Dendritic cell treated with granulocyte-macrophage colony-stimulating factor and Interleukin-4, amounts not matched to agents 40 ng/mL and 50 ng/mL, for 4 days (primary cell): ENCODE data around the gene LYRM1.
A peak's percentile ranks its signal among the peaks of the same experiment; 100 is the strongest.

Experiments
- H3K27ac Mint-ChIP-seq: one replicate; pipeline ENCODE4 v1.8.0; 2022; ENCODE audit warnings: mild to moderate bottlenecking, mixed read lengths
- H3K27me3 Mint-ChIP-seq: one replicate; pipeline ENCODE4 v1.8.0; 2022; ENCODE audit warnings: mild to moderate bottlenecking, mixed read lengths
- H3K36me3 Mint-ChIP-seq: one replicate; pipeline ENCODE4 v1.8.0; 2022; ENCODE audit warnings: low read depth, mixed read lengths
- H3K4me1 Mint-ChIP-seq: one replicate; pipeline ENCODE4 v1.8.0; 2022; ENCODE audit warnings: low read depth, mixed read lengths
- H3K4me3 Mint-ChIP-seq: one replicate; pipeline ENCODE4 v1.8.0; 2022; ENCODE audit warnings: mild to moderate bottlenecking, moderate library complexity, mixed read lengths
- H3K9me3 Mint-ChIP-seq: one replicate; pipeline ENCODE4 v1.8.0; 2022; ENCODE audit warnings: mixed read lengths
- intact Hi-C: fragments of 100-400 bp; cut with micrococcal nuclease; formaldehyde crosslinking; loops from one replicate; pipeline ENCODE4 v1.15.0; 2022

The LYRM1 gene

DNA sequence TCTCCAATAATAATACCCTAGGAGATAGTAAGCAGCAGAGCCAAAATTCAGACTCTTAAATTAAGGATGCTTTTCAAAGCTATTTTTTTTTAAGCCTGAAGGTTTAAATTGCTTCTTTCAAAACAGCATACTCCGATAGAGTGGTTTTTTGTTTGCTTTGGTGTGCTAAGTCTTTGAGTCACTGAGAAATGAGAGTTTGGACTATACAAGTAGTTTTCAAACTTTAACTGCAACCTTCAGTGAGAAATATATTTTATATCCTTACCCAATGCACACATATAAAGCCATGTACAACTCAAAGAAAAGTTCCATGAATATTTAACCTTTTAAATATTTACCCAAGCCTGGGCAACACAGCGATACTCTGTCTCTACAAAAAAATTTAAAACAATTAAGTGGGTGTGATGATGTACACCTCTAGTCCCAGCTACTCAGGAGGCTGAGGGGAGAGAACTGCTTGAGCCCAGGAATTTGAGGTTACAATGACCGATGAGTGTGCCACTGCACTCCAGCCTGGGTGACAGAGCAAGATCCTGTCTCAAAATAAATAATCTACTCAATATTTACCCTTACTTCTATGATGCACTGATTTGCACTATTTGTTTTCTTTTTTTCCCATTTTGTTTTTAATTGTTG, 19.6 kb upstream of the LYRM1 start:
- H3K9me3 Mint-ChIP-seq: no peaks in the 10 kb centered on the region
- H3K4me1 Mint-ChIP-seq: peaks cover 64% of the 10 kb centered on the region
- no peaks in the 10 kb centered on the region for H3K27me3 Mint-ChIP-seq
- H3K36me3 Mint-ChIP-seq: peaks cover 72% of the 10 kb centered on the region
- H3K27ac Mint-ChIP-seq: peak overlapping the region; percentile 51
- intact Hi-C loops: no loop called here
- no peak overlapping the region for H3K4me3 Mint-ChIP-seq

DNA sequence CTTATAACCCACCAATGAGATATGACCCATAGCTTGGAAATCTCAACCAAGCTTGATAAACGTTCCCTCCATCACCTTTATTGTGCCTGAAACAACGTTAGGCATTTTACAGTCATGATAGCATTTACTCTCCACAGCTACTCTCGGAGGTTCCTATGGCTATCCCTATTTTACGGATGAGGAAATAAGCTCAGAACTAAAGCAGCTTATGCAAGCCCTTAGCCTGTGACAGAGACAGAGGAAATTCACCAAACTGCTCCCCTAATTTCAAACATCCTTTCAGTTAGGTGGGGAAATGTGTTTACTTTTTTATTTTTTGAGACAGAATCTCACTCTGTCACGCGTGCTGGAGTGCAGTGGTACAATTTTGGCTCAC, 19.1 kb upstream of the LYRM1 start:
- Mint-ChIP-seq H3K36me3 (peaks cover 72% of the 10 kb centered on the region), H3K4me1 (peaks cover 63% of the 10 kb centered on the region), H3K27me3 (no peaks in the 10 kb centered on the region), H3K4me3 (no peak overlapping the region), H3K27ac (peak overlapping the region; percentile 51), H3K9me3 (no peaks in the 10 kb centered on the region)
- intact Hi-C loops: no loop called here

DNA sequence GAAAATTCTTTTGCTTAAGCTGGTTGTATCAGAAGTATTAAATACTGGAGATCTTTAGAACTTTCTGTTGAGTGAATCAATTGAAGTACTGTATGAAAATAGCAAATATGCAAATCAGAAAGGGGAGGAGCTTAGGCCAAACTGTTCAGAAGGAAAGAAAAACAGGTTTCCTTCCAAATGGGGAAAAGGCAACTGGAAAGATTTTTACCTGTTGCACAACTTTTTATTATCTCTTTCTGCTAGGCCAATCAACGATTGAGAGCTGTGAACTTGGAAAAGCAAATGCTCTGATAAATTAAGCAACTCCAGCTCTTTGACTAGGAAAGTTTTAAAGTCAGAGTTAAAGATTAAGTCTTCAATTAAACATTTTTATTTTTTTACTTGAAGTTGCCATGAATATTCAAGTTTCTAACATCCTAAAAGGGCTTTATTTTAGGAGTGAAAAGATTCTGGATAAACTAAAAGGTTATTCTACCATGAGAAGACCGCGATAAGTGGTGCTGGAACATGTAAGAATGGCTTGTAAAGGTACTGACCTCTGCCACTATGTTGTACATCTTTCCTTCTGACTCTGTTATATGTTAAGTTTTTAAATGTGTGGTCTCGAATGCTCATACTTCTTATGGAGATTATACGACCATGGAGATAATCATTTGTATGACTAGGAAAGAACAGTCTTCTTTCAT, 16.9 kb upstream of the LYRM1 start:
- no peaks in the 10 kb centered on the region for H3K9me3 Mint-ChIP-seq
- H3K27me3 Mint-ChIP-seq: no peaks in the 10 kb centered on the region
- intact Hi-C loops: no loop called here
- H3K27ac Mint-ChIP-seq: no peak overlapping the region
- H3K36me3 Mint-ChIP-seq: peaks cover 61% of the 10 kb centered on the region
- no peak overlapping the region for H3K4me3 Mint-ChIP-seq
- H3K4me1 Mint-ChIP-seq: peaks cover 56% of the 10 kb centered on the region

- H3K27me3 Mint-ChIP-seq: no peaks in the 10 kb centered on the region
- peaks cover 51% of the 10 kb centered on the region for H3K4me1 Mint-ChIP-seq
- intact Hi-C loops: no loop called here
- H3K36me3 Mint-ChIP-seq: peaks cover 60% of the 10 kb centered on the region
- H3K4me3 Mint-ChIP-seq: no peak overlapping the region
- H3K27ac Mint-ChIP-seq: no peak overlapping the region
- no peaks in the 10 kb centered on the region for H3K9me3 Mint-ChIP-seq
Measured at GRCh38 chr16:20884240-20884556, 16.4 kb upstream of the LYRM1 start.

DNA sequence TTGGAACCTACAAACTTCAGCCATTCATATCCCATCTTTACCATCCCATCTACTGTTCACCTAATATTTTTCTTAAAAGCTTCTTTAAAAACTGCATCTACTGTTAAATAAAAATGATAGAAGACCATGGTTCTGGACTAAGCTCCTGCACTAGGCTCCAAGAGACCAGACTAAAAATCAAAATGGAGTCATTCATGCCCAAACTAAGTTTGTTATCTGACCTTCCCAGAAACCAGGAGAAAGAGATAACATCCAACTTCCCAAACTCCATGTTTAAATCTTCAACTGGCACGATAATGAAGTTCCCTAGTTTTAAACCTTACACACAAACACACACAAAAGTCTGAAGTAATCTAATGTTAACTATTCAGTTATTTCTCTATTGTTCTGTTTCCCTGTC, 14.3 kb upstream of the LYRM1 start:
- H3K27me3 Mint-ChIP-seq: no peaks in the 10 kb centered on the region
- intact Hi-C loops: no loop called here
- peaks cover 77% of the 10 kb centered on the region for H3K36me3 Mint-ChIP-seq
- H3K4me3 Mint-ChIP-seq: no peak overlapping the region
- no peaks in the 10 kb centered on the region for H3K9me3 Mint-ChIP-seq
- H3K4me1 Mint-ChIP-seq: peaks cover 42% of the 10 kb centered on the region
- H3K27ac Mint-ChIP-seq: peak overlapping the region; percentile 64

- peaks cover 42% of the 10 kb centered on the region for H3K4me1 Mint-ChIP-seq
- peak overlapping the region; percentile 64 for H3K27ac Mint-ChIP-seq
- peaks cover 80% of the 10 kb centered on the region for H3K36me3 Mint-ChIP-seq
- H3K27me3 Mint-ChIP-seq: no peaks in the 10 kb centered on the region
- no peaks in the 10 kb centered on the region for H3K9me3 Mint-ChIP-seq
- intact Hi-C loops: no loop called here
- no peak overlapping the region for H3K4me3 Mint-ChIP-seq
Measured at GRCh38 chr16:20887207-20887606, 13.4 kb upstream of the LYRM1 start.

GRCh38 chr16:20889625-20890275, 10.8 kb upstream of the LYRM1 start:
- Mint-ChIP-seq H3K4me1 (peaks cover 47% of the 10 kb centered on the region), H3K27me3 (no peaks in the 10 kb centered on the region), H3K36me3 (peaks cover 82% of the 10 kb centered on the region), H3K27ac (no peak overlapping the region), H3K9me3 (no peaks in the 10 kb centered on the region), H3K4me3 (no peak overlapping the region)
- intact Hi-C loops: no loop called here

DNA sequence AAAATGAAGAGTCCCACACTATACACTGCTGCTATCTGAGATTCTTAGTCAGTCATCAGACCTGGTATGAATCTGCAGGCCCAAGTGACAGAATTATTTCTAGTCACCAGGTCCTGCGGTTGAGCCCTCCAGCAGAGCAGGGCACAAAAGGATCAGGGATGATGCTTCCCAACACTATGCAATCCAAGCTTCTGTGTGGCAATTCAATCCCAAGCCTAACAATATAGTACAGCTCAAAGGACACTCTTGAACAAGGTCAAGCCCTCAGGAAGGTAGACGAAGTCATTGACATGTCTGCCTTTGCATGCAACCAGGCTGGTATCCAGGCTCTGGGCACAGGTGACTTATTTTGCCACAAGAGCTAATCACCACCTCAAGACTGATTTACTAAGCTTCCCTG, 6.2 kb upstream of the LYRM1 start:
- intact Hi-C loops: no loop called here
- peaks cover 99% of the 10 kb centered on the region for H3K36me3 Mint-ChIP-seq
- H3K27me3 Mint-ChIP-seq: no peaks in the 10 kb centered on the region

GRCh38 chr16:20897253-20897897, 3.2 kb upstream of the LYRM1 start:
- Mint-ChIP-seq H3K4me1 (peaks cover 61% of the 10 kb centered on the region), H3K27ac (peak overlapping the region; percentile 99), H3K4me3 (peak overlapping the region; percentile 95), H3K36me3 (peaks cover 100% of the 10 kb centered on the region), H3K9me3 (no peaks in the 10 kb centered on the region), H3K27me3 (no peaks in the 10 kb centered on the region)
- intact Hi-C loops: no loop called here

More for the DNA sequence above, 6.2 kb upstream of the LYRM1 start:
- Mint-ChIP-seq H3K4me3 (no peak overlapping the region), H3K9me3 (no peaks in the 10 kb centered on the region), H3K27ac (no peak overlapping the region), H3K4me1 (peaks cover 64% of the 10 kb centered on the region)

GRCh38 chr16:20897922-20898321, 2.6 kb upstream of the LYRM1 start:
- Mint-ChIP-seq H3K4me1 (peaks cover 63% of the 10 kb centered on the region), H3K36me3 (peaks cover 100% of the 10 kb centered on the region), H3K4me3 (peak overlapping the region; percentile 95), H3K27ac (peak overlapping the region; percentile 99), H3K27me3 (no peaks in the 10 kb centered on the region), H3K9me3 (no peaks in the 10 kb centered on the region)
- intact Hi-C loops: no loop called here

DNA sequence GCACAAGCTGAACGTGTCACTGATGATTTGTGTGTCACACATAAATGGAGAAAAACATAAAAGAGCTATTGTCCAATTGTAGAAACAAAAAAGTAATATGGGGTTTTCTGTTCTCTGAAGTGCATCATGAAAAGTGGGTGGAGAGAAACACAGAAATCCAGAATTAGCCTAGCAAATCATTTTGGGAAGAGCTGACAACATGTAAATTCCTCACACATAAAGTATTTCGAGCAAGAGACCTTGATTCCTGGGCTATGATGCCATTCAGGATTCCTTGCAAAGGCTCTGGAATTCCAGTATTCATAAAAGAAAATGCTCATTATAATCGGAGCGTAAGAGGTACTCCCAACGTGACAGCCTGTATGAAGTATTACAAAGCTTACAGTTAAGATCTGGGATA, 1.5 kb upstream of the LYRM1 start:
- intact Hi-C loops: no loop called here

DNA sequence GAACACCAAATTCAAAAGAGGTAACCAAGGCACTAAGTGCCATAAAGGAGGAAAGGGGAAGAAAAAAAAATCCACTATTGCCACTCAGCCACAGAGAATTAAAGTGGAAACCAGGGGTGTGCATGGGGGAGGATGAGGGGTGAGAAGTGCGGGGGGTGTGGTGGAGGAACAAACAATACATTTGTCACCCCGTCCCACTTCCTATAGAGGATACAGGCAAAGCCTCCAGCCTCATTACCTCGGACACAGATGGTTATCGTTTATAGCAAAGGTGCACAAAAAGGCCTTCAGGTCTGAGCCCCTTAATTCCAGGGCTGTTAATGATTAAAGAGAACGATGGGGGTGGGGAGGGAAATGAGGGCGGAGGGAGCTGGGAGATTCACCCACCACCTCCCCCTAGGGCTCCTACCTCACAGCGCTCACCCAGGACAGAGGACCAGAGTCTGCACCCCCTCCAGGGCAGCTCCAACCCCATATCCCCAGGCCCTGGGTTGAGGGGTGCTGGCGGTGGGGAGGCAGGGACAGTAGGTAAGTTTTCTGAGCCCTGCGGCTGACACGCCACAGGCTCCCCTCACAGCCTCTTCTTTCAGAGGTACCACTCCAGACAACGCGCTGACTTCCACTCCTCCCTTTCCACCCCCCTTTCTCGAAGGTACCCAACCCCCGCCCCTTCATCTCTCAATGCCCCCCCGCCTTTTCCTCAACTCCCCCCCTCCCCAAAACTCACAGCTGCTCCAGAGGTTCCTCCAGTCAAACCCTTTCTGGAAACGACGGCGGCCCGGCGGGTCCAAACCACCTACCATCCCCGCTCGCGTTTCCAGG, 883 bp upstream of the LYRM1 start:
- Mint-ChIP-seq H3K9me3 (no peaks in the 10 kb centered on the region), H3K4me3 (peak overlapping the region; percentile 95), H3K4me1 (peaks cover 73% of the 10 kb centered on the region), H3K36me3 (peaks cover 89% of the 10 kb centered on the region), H3K27ac (peak overlapping the region; percentile 99), H3K27me3 (no peaks in the 10 kb centered on the region)
- intact Hi-C loops: loop anchor here (1.0 to 5.0 kb wide), 3 partner anchors 12 to 43 kb away; no protein-coding TSS in a partner anchor

More for the DNA sequence above, 1.5 kb upstream of the LYRM1 start:
- Mint-ChIP-seq H3K9me3 (no peaks in the 10 kb centered on the region), H3K27ac (peak overlapping the region; percentile 99), H3K27me3 (no peaks in the 10 kb centered on the region), H3K4me3 (peak overlapping the region; percentile 95), H3K4me1 (peaks cover 67% of the 10 kb centered on the region), H3K36me3 (peaks cover 95% of the 10 kb centered on the region)

DNA sequence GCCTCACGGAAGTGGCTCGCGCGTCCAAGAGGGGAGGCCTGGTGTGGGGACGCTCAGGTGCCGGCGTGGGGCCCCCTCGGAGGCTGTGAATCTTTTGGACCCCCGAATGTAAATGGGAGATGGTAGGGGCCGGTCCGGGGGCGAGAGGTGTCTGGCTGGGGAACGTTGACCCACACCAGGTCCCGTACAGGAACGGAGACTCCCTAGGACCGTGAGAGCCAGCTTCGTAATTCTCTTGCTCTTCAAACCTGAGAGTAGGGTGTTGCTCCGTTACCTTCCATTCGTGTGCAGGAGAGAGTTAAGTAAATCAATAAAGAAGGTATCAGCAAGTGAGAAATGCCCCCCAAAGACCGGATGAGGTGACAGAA, 481 bp downstream of the LYRM1 start:
- Mint-ChIP-seq H3K4me3 (peak overlapping the region; percentile 95), H3K27ac (peak overlapping the region; percentile 99), H3K4me1 (peaks cover 77% of the 10 kb centered on the region), H3K36me3 (peaks cover 79% of the 10 kb centered on the region), H3K9me3 (no peaks in the 10 kb centered on the region), H3K27me3 (no peaks in the 10 kb centered on the region)
- intact Hi-C loops: loop anchor here (2.0 to 5.0 kb wide), 2 partner anchors 18 to 41 kb away; no protein-coding TSS in a partner anchor
